GM18861 (cell line): ENCODE results near the gene MGAT3.

Experiments used
- ATAC-seq: cut with Tn5 transposase; IDR thresholded peaks from one replicate; pipeline ENCODE4 v1.9.1; 2021; ENCODE audit not compliant: unreplicated experiment

The MGAT3 gene

GRCh38 chr22:39448205-39449054 lies 8.4 kb upstream of the MGAT3 start:
- ATAC-seq: no peak

- ATAC-seq: no peak
These were observed 7.1 kb upstream of the MGAT3 start for GRCh38 chr22:39449708-39450107.

GRCh38 chr22:39450258-39450955 lies 6.4 kb upstream of the MGAT3 start:
- ATAC-seq: no peak

GRCh38 chr22:39452740-39453040 lies 4.1 kb upstream of the MGAT3 start:
- ATAC-seq: no peak

- no peak for ATAC-seq
These were observed 2.9 kb upstream of the MGAT3 start for GRCh38 chr22:39453765-39454378.

GRCh38 chr22:39454385-39454871 lies 2.4 kb upstream of the MGAT3 start:
- ATAC-seq: no peak

- ATAC-seq: no peak
These were observed 365 bp downstream of the MGAT3 start for GRCh38 chr22:39457198-39457555.

GRCh38 chr22:39457556-39458443 lies 988 bp downstream of the MGAT3 start:
- no peak for ATAC-seq

GRCh38 chr22:39458444-39459083 lies 1.8 kb downstream of the MGAT3 start:
- ATAC-seq: no peak

- no peak for ATAC-seq
These were observed 2.9 kb downstream of the MGAT3 start for GRCh38 chr22:39459681-39460080.

GRCh38 chr22:39462443-39463221 lies 5.8 kb downstream of the MGAT3 start:
- ATAC-seq: no peak

- no peak for ATAC-seq
These were observed 6.5 kb downstream of the MGAT3 start for GRCh38 chr22:39463277-39463676.

- no peak for ATAC-seq
These were observed 7.1 kb downstream of the MGAT3 start for GRCh38 chr22:39463931-39464390.

GRCh38 chr22:39466228-39467006 lies 9.6 kb downstream of the MGAT3 start:
- no peak for ATAC-seq

- no peak for ATAC-seq
These were observed 10.6 kb downstream of the MGAT3 start for GRCh38 chr22:39467390-39467895.

GRCh38 chr22:39468487-39469325 lies 11.9 kb downstream of the MGAT3 start:
- ATAC-seq: no peak

- no peak for ATAC-seq
These were observed 12.5 kb downstream of the MGAT3 start for GRCh38 chr22:39469326-39469680.
